ENCODE results near the gene MSLN.

Gene MSLN

GRCh38 chr16:778447-778846 lies 17.9 kb downstream of the MSLN start:
- no peak for TF ChIP-seq CTCF (IDR thresholded peaks at IDR 0.05; ENCODE audit: low read length)
- TF ChIP-seq EZH2 (IDR thresholded peaks at IDR 0.05; ENCODE audit: borderline replicate concordance, low read length): no peak
- H3K4me2 ChIP-seq (ENCODE audit: low read length): no peak overlapping the region
- no peaks in the 10 kb centered on the region for H3K9me2 ChIP-seq (ENCODE audit: low read depth, low read length)
- no peaks in the 10 kb centered on the region; the same call in 1 of the 2 replicates for H3K27me3 ChIP-seq (ENCODE audit: insufficient read depth, low read length)
- H3K36me3 ChIP-seq (ENCODE audit: insufficient read depth, low read length): no peaks in the 10 kb centered on the region
- H3F3A ChIP-seq (ENCODE audit: insufficient read depth, low read length): no peaks in the 10 kb centered on the region
- H3K9me3 ChIP-seq (ENCODE audit: low read length): no peaks in the 10 kb centered on the region
- H4K20me1 ChIP-seq (ENCODE audit: insufficient read depth, low read length): no peaks in the 10 kb centered on the region
- no peaks in the 10 kb centered on the region for H3K4me1 ChIP-seq (ENCODE audit: insufficient read depth, low read length, severe bottlenecking)
- H3K4me3 ChIP-seq (ENCODE audit: low read depth, low read length, poor library complexity, severe bottlenecking): no peak overlapping the region
- no peak overlapping the region for H2AFZ ChIP-seq (ENCODE audit: low read length)
- H3K27ac ChIP-seq (ENCODE audit: low read depth, low read length, poor library complexity, severe bottlenecking): no peak overlapping the region
- H3K9ac ChIP-seq (ENCODE audit: low read length): no peak overlapping the region
- H3K79me2 ChIP-seq (ENCODE audit: insufficient read depth, low read length): no peaks in the 10 kb centered on the region

DNA sequence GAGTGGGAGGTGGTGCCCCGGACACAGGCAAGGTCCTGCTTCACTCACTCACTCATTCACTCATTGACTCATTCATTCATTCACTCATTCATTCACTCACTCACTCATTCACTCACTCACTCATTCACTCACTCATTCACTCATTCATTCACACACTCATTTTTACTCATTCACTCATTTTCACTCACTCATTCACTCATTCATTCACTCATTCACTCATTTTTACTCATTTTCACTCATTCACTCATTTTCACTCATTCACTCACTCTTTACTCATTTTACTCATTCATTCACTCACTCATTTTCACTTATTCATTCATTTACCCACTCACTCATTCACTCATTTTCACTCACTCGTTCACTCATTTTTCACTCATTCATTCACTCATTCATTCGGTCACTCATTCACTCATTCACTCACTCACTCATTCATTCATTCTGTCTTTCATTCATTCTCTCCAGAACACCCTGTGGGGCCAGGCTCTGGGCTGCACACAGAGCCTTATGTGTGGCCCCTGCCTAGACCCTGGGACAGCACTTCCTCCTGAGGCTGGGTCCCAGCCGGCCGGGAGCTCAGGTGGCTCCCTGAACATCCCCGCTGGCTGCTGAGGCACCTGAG lies 18.5 kb downstream of the MSLN start:
- Histone ChIP-seq H2AFZ (ENCODE audit: low read length) (no peak overlapping the region), H3K9ac (ENCODE audit: low read length) (no peak overlapping the region), H3K4me3 (ENCODE audit: low read depth, low read length, poor library complexity, severe bottlenecking) (no peak overlapping the region), H3K79me2 (ENCODE audit: insufficient read depth, low read length) (no peaks in the 10 kb centered on the region), H3K9me3 (ENCODE audit: low read length) (no peaks in the 10 kb centered on the region), H3K36me3 (ENCODE audit: insufficient read depth, low read length) (no peaks in the 10 kb centered on the region), H4K20me1 (ENCODE audit: insufficient read depth, low read length) (no peaks in the 10 kb centered on the region), H3K4me2 (ENCODE audit: low read length) (no peak overlapping the region), H3K4me1 (ENCODE audit: insufficient read depth, low read length, severe bottlenecking) (no peaks in the 10 kb centered on the region), H3F3A (ENCODE audit: insufficient read depth, low read length) (no peaks in the 10 kb centered on the region), H3K27ac (ENCODE audit: low read depth, low read length, poor library complexity, severe bottlenecking) (no peak overlapping the region), H3K9me2 (ENCODE audit: low read depth, low read length) (no peaks in the 10 kb centered on the region), H3K27me3 (ENCODE audit: insufficient read depth, low read length) (no peaks in the 10 kb centered on the region; the same call in 1 of the 2 replicates)
- TF ChIP-seq CTCF (IDR thresholded peaks at IDR 0.05; ENCODE audit: low read length) (no peak), EZH2 (IDR thresholded peaks at IDR 0.05; ENCODE audit: borderline replicate concordance, low read length) (no peak)

DNA sequence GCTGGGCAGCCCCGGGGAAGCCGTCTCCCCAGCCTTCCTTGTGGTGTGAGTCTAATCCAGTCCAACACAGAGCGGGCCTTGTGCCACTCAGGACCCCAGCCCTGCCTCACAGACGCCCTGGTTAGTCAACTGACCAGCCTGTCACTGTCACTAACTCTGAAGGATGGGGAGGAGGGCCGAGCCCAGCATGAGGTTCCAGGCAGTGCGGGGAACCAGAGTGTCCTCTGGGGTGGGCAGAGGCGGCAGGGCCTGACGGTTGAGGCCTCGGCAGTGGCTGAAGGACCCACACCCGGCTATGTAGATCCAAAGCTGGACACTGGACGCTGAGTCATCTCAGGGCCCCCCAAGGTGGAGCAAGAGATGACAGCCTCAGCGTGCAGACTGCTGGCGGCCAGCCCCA lies 19.0 kb downstream of the MSLN start:
- H3K4me1 ChIP-seq (ENCODE audit: insufficient read depth, low read length, severe bottlenecking): no peaks in the 10 kb centered on the region
- no peaks in the 10 kb centered on the region for H3K9me2 ChIP-seq (ENCODE audit: low read depth, low read length)
- H3K4me2 ChIP-seq (ENCODE audit: low read length): no peak overlapping the region
- H3K9ac ChIP-seq (ENCODE audit: low read length): no peak overlapping the region
- no peaks in the 10 kb centered on the region for H4K20me1 ChIP-seq (ENCODE audit: insufficient read depth, low read length)
- H3K4me3 ChIP-seq (ENCODE audit: low read depth, low read length, poor library complexity, severe bottlenecking): no peak overlapping the region
- H3F3A ChIP-seq (ENCODE audit: insufficient read depth, low read length): no peaks in the 10 kb centered on the region
- H3K79me2 ChIP-seq (ENCODE audit: insufficient read depth, low read length): no peaks in the 10 kb centered on the region
- H3K9me3 ChIP-seq (ENCODE audit: low read length): no peaks in the 10 kb centered on the region
- H3K27ac ChIP-seq (ENCODE audit: low read depth, low read length, poor library complexity, severe bottlenecking): no peak overlapping the region
- TF ChIP-seq CTCF (IDR thresholded peaks at IDR 0.05; ENCODE audit: low read length) (no peak), EZH2 (IDR thresholded peaks at IDR 0.05; ENCODE audit: borderline replicate concordance, low read length) (no peak)
- no peaks in the 10 kb centered on the region; the same call in 1 of the 2 replicates for H3K27me3 ChIP-seq (ENCODE audit: insufficient read depth, low read length)
- H2AFZ ChIP-seq (ENCODE audit: low read length): no peak overlapping the region
- H3K36me3 ChIP-seq (ENCODE audit: insufficient read depth, low read length): no peaks in the 10 kb centered on the region; the same call in 1 of the 2 replicates

Measured in OCI-LY1 (cell line).